Measurements from ENCODE around the gene NFIA.

DNA sequence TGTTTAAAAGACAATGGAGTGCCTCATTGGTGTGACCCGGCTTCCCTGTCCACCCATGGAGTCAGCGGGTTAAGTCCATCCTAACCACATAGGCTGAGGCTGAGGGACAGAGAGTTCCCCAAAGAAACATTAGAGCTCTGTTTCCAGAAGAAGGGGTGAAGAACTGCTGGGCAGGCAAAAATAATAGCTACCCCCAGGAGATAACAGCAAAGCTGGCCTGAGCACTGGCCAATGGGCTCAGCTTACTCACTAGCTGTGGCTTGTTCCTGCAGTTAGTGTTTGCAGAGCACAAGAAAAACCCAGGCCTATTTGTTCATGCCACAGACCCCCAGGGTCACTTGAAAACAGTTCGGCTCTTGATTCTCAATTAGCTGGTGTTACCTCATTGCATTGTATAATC is 311.2 kb downstream of the NFIA start:
- TF ChIP-seq, protein P1, sequence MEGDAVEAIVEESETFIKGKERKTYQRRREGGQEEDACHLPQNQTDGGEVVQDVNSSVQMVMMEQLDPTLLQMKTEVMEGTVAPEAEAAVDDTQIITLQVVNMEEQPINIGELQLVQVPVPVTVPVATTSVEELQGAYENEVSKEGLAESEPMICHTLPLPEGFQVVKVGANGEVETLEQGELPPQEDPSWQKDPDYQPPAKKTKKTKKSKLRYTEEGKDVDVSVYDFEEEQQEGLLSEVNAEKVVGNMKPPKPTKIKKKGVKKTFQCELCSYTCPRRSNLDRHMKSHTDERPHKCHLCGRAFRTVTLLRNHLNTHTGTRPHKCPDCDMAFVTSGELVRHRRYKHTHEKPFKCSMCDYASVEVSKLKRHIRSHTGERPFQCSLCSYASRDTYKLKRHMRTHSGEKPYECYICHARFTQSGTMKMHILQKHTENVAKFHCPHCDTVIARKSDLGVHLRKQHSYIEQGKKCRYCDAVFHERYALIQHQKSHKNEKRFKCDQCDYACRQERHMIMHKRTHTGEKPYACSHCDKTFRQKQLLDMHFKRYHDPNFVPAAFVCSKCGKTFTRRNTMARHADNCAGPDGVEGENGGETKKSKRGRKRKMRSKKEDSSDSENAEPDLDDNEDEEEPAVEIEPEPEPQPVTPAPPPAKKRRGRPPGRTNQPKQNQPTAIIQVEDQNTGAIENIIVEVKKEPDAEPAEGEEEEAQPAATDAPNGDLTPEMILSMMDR (IDR thresholded peaks at IDR 0.05) = no peak
- TF ChIP-seq POLR2AphosphoS5 (IDR thresholded peaks at IDR 0.05) (no peak), POLR2A (IDR thresholded peaks at IDR 0.05; ENCODE audit: low read depth) (no peak), EP300 (IDR thresholded peaks at IDR 0.05) (no peak)

Data from esophagus muscularis mucosa (tissue), 4 donors.